IPS DF 4.7 (cell line): Measurements from ENCODE around the gene UBE2F.

Experiments used
- DNase-seq: peaks from one replicate; pipeline ENCODE4 v3.0.0-alpha.2; 2013; ENCODE audit warnings: low spot score; ENCODE audit errors: extremely low read depth

Gene UBE2F

GRCh38 chr2:238079874-238080327 lies 113.1 kb downstream of the UBE2F start:
- DNase-seq, result no peak

- no peak for DNase-seq
Measured at GRCh38 chr2:238080518-238080917, 113.7 kb downstream of the UBE2F start.

GRCh38 chr2:238081150-238081549 lies 114.3 kb downstream of the UBE2F start:
- no peak for DNase-seq

- DNase-seq, result no peak
Measured at GRCh38 chr2:238081561-238081960, 114.7 kb downstream of the UBE2F start.

- no peak for DNase-seq
Measured at GRCh38 chr2:238082151-238082550, 115.3 kb downstream of the UBE2F start.

GRCh38 chr2:238082827-238083226 lies 116.0 kb downstream of the UBE2F start:
- no peak for DNase-seq

GRCh38 chr2:238083919-238084318 lies 117.1 kb downstream of the UBE2F start:
- DNase-seq, result no peak

- DNase-seq, result no peak
Measured at GRCh38 chr2:238084761-238085160, 117.9 kb downstream of the UBE2F start.

GRCh38 chr2:238085899-238086298 lies 119.1 kb downstream of the UBE2F start:
- DNase-seq, result no peak

- no peak for DNase-seq
Measured at GRCh38 chr2:238087211-238087610, 120.4 kb downstream of the UBE2F start.

- no peak for DNase-seq
Measured at GRCh38 chr2:238090887-238091286, 124.1 kb downstream of the UBE2F start.

GRCh38 chr2:238091436-238092060 lies 124.7 kb downstream of the UBE2F start:
- no peak for DNase-seq
